SK-N-SH treated with all-trans-retinoic acid at 6 μM for 48 hours (cell line): Measurements from ENCODE around the gene RTN4RL2.

Experiments used
- ARNTL ChIP-seq: fragments of 450-650 bp; formaldehyde crosslinking; IDR thresholded peaks from 2 replicates; pipeline ENCODE4 v1.5.0; 2020; ENCODE audit warnings: low read depth, mild to moderate bottlenecking, moderate library complexity, borderline replicate concordance
- CSRNP3 ChIP-seq: fragments of 250-450 bp; sonication (Bioruptor Pico); IDR thresholded peaks from 2 replicates; pipeline ENCODE4 v1.5.1; 2021; ENCODE audit warnings: mild to moderate bottlenecking, moderate library complexity
- GLIS3 ChIP-seq: fragments of 250-450 bp; sonication (Bioruptor Pico); IDR thresholded peaks from 2 replicates; pipeline ENCODE4 v1.5.0; 2020; ENCODE audit warnings: mild to moderate bottlenecking, moderate library complexity
- PATZ1 ChIP-seq: fragments of 250-450 bp; sonication (Bioruptor Pico); IDR thresholded peaks from 2 replicates; pipeline ENCODE4 v1.8.0; 2020; ENCODE audit warnings: mild to moderate bottlenecking, moderate library complexity, borderline replicate concordance
- RARB ChIP-seq: fragments of 250-450 bp; sonication (Bioruptor Pico); IDR thresholded peaks from 2 replicates; pipeline ENCODE4 v1.8.0; 2021; ENCODE audit warnings: mild to moderate bottlenecking, moderate library complexity
- TOX ChIP-seq: fragments of 250-450 bp; sonication (Bioruptor Pico); IDR thresholded peaks from 2 replicates; pipeline ENCODE4 v1.8.0; 2021; ENCODE audit warnings: mild to moderate bottlenecking, moderate library complexity, borderline replicate concordance
- ZFP30 ChIP-seq: fragments of 450-650 bp; formaldehyde crosslinking; IDR thresholded peaks from 2 replicates; pipeline ENCODE4 v1.5.0; 2022; ENCODE audit warnings: mild to moderate bottlenecking, moderate library complexity
- TF ChIP-seq, protein P1 (sequence below): fragments of 250-450 bp; sonication (Bioruptor Pico); IDR thresholded peaks from 2 replicates; pipeline ENCODE4 v1.5.1; 2020; ENCODE audit warnings: low read depth, mild to moderate bottlenecking, moderate library complexity

DNA sequence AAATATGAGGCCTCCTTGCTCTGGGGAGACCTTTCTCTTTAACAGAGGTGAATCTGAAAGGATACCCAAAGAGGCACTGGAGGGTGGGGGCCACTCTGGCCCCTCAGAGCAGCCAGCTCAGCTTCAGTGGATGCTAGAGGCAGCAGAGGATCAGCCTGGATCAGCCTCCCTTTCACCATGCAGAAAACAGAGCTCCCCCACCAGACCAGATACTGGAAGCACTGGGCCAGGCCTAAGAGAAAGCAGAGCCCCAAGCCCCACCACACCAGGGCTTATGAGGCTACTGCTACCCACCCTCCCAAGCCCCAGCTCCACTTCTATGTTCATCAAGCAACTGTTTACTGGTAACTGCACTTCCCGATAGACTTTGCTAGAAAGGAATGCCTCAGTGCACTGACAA, 29.4 kb upstream of the RTN4RL2 start:
- TF ChIP-seq, protein P1, sequence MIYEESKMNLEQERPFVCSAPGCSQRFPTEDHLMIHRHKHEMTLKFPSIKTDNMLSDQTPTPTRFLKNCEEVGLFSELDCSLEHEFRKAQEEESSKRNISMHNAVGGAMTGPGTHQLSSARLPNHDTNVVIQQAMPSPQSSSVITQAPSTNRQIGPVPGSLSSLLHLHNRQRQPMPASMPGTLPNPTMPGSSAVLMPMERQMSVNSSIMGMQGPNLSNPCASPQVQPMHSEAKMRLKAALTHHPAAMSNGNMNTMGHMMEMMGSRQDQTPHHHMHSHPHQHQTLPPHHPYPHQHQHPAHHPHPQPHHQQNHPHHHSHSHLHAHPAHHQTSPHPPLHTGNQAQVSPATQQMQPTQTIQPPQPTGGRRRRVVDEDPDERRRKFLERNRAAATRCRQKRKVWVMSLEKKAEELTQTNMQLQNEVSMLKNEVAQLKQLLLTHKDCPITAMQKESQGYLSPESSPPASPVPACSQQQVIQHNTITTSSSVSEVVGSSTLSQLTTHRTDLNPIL (CRISPR knock-in tag), result no peak
- TF ChIP-seq RARB (CRISPR knock-in tag), result no peak
- no peak for TF ChIP-seq ARNTL
- TF ChIP-seq PATZ1 (CRISPR knock-in tag), result no peak
- no peak for TF ChIP-seq ZFP30 (CRISPR knock-in tag)
- TF ChIP-seq GLIS3 (CRISPR knock-in tag), result no peak
- no peak for TF ChIP-seq CSRNP3 (CRISPR knock-in tag)
- TF ChIP-seq TOX (CRISPR knock-in tag), result no peak
